Progenitor cell of endocrine pancreas (in vitro differentiated cells): ENCODE data around the gene PRRT4. TPM values are rescaled to one million over a fixed set of nuclear protein-coding genes. Genes with fewer than 3 reads are reported as not detected.
A peak's percentile ranks its signal among the peaks of the same experiment; 100 is the strongest.

Experiments used
- DNase-seq: peaks from one replicate; pipeline ENCODE4 v3.0.0; 2021; ENCODE audit warnings: low spot score; ENCODE audit not compliant: unreplicated experiment
- H3K27ac Mint-ChIP-seq: 2 replicates; pipeline ENCODE4 v1.8.0; 2021; ENCODE audit warnings: mild to moderate bottlenecking, moderate library complexity, mixed read lengths
- H3K27me3 Mint-ChIP-seq: 2 replicates; pipeline ENCODE4 v1.8.0; 2021; ENCODE audit warnings: mixed read lengths
- H3K36me3 Mint-ChIP-seq: 2 replicates; pipeline ENCODE4 v1.8.0; 2022; ENCODE audit warnings: mixed read lengths; ENCODE audit not compliant: insufficient read depth
- H3K4me1 Mint-ChIP-seq: 2 replicates; pipeline ENCODE4 v1.8.0; 2021; ENCODE audit warnings: low read depth, mixed read lengths
- H3K4me3 Mint-ChIP-seq: 2 replicates; pipeline ENCODE4 v1.8.0; 2021; ENCODE audit warnings: low read depth, mild to moderate bottlenecking, moderate library complexity, mixed read lengths
- H3K9me3 Mint-ChIP-seq: 2 replicates; pipeline ENCODE4 v1.8.0; 2021; ENCODE audit warnings: low read depth, mixed read lengths
- CTCF ChIP-seq: fragments of 200-600 bp; sonication (generic); IDR thresholded peaks from one replicate; pipeline ENCODE4 v1.5.0; 2021; ENCODE audit warnings: antibody characterized with exemption, mild to moderate bottlenecking; ENCODE audit not compliant: unreplicated experiment
- total RNA-seq: library from RNA; stranded (reverse); gene quantifications from 2 replicates; pipeline ENCODE4 v1.2.1, GENCODE V29; 2021

The PRRT4 gene
- total RNA-seq, 1 donor from 2014 or later, result 0.86 TPM

DNA sequence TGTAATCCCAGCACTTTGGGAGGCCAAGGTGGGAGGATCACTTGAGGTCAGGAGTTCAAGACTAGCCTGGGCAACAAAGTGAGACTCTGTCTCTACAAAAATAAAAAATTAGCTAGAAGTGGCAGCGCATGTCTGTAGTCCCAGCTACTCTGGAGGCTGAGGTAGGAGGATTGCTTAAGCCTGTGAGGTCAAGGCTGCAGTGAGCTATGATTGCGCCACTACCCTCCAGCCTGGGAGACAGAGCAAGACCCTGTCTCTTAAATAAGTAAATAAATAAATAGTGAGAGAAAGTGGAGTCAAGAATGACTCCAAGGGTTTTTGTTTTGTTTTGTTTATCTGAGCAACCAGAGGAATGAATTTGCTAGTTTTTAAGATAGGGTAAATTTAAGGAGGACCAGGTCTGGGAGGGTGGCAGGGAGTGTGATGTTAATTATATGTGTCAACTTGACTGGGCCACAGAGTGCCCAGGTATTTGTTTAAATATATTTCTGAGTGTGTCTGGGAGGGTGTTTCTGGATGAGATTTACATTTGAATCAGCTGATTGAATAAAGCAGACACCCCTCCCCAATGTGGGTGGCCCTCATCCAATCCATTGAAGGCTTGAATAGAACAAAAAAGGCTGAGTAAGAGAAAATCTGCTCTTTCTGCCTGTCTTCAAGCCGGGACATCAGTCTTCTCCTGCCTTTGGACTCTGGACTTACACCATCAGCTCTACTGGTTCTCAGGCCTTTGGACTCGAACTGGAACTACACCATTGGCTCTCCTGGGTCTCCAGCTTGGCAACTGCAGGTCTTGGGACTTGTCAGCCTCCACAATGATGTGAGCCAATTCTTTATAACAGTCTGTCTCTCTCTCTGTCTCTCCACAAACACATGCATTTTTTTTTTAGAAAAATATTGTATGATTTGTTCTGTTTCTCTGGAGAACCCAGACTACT lies 24.8 kb upstream of the PRRT4 start:
- H3K9me3 Mint-ChIP-seq, result no peaks in the 10 kb centered on the region
- no peaks in the 10 kb centered on the region for H3K4me1 Mint-ChIP-seq
- peaks cover 35% of the 10 kb centered on the region for H3K27me3 Mint-ChIP-seq
- H3K4me3 Mint-ChIP-seq, result no peak overlapping the region
- no peak for TF ChIP-seq CTCF
- no peaks in the 10 kb centered on the region for H3K36me3 Mint-ChIP-seq
- no peak overlapping the region for H3K27ac Mint-ChIP-seq
- DNase-seq, result no peak

DNA sequence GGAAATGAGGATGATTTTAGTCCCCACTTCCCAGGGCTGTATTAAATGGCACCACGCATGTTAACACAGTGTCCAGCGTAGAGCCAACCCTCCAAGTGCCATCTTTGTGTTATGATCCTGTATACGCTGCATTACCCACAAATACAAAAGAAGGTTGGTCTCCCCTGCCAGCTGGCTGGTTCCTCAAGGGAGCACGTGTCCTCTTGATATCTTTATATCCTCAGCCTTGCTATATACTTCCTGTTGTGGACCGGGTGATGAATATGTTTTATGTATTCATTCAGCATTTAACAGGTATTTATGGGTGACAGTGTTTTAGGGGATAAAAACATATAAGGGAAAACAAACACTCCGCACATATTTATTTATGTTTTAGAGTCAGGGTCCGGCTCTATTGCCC lies 23.2 kb upstream of the PRRT4 start:
- peaks cover 38% of the 10 kb centered on the region for H3K27me3 Mint-ChIP-seq
- TF ChIP-seq CTCF, result no peak
- no peaks in the 10 kb centered on the region for H3K36me3 Mint-ChIP-seq
- no peak overlapping the region for H3K27ac Mint-ChIP-seq
- no peak overlapping the region for H3K4me3 Mint-ChIP-seq
- H3K4me1 Mint-ChIP-seq, result peaks cover 3% of the 10 kb centered on the region
- no peaks in the 10 kb centered on the region for H3K9me3 Mint-ChIP-seq
- no peak for DNase-seq

DNA sequence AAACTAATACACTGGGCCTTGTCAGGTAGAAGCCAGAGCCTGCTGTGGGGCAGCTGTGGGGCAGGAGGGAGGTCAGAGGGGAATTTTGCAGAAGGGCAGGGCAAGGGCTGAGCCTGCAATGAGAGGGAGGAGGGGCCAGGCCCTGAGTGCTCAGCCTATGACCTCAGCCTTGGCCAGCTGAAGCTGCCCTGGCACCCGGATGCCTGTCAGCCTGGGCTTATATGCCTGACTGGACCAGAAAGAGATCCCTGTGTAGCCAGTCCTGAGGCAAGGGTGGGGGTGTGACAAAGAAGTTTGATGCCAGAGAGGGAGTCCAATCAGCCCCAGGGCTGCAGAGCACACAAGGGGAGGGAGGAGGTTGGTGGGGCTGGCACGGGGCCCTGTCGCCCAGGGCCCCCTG lies 22.3 kb upstream of the PRRT4 start:
- no peaks in the 10 kb centered on the region for H3K36me3 Mint-ChIP-seq
- peaks cover 5% of the 10 kb centered on the region for H3K4me1 Mint-ChIP-seq
- peaks cover 38% of the 10 kb centered on the region for H3K27me3 Mint-ChIP-seq

GRCh38 chr7:128381161-128381821 lies 19.8 kb upstream of the PRRT4 start:
- peak; percentile 63 for TF ChIP-seq CTCF
- no peaks in the 10 kb centered on the region for H3K36me3 Mint-ChIP-seq
- no peaks in the 10 kb centered on the region for H3K9me3 Mint-ChIP-seq
- peaks cover 29% of the 10 kb centered on the region for H3K27me3 Mint-ChIP-seq
- DNase-seq, result no peak
- H3K4me1 Mint-ChIP-seq, result peaks cover 5% of the 10 kb centered on the region
- no peak overlapping the region for H3K4me3 Mint-ChIP-seq
- H3K27ac Mint-ChIP-seq, result no peak overlapping the region

More for the DNA sequence above, 22.3 kb upstream of the PRRT4 start:
- H3K27ac Mint-ChIP-seq, result no peak overlapping the region
- no peak for TF ChIP-seq CTCF
- no peak overlapping the region for H3K4me3 Mint-ChIP-seq
- H3K9me3 Mint-ChIP-seq, result no peaks in the 10 kb centered on the region
- DNase-seq, result no peak

GRCh38 chr7:128380483-128381106 lies 19.1 kb upstream of the PRRT4 start:
- DNase-seq, result no peak
- Mint-ChIP-seq H3K4me1 (peaks cover 5% of the 10 kb centered on the region), H3K36me3 (no peaks in the 10 kb centered on the region), H3K9me3 (no peaks in the 10 kb centered on the region), H3K27ac (no peak overlapping the region), H3K4me3 (no peak overlapping the region), H3K27me3 (peaks cover 26% of the 10 kb centered on the region)
- no peak for TF ChIP-seq CTCF
